Gastroesophageal sphincter (tissue), 3 donors: ENCODE data around the gene SPEG.

ENCODE experiments used
- POLR2A ChIP-seq, 2 donors: fragments of 450-650 bp; IDR thresholded peaks; one replicate each; pipeline ENCODE4 v1.6.1; 2017; ENCODE audit warnings: antibody characterized with exemption in 2 of 2, mild to moderate bottlenecking in 2 of 2, moderate library complexity in 1 of 2
- TF ChIP-seq, protein P1 (sequence below), 4 experiments: fragments of 200-600 bp in 2 of 4; fragments of 450-650 bp in 2 of 4; sonication (generic) in 1 of 4; IDR thresholded peaks; one replicate each; pipeline ENCODE4 v1.5.1; 2017 to 2019; ENCODE audit warnings: antibody characterized with exemption in 4 of 4, mild to moderate bottlenecking in 2 of 4, moderate library complexity in 2 of 4

DNA sequence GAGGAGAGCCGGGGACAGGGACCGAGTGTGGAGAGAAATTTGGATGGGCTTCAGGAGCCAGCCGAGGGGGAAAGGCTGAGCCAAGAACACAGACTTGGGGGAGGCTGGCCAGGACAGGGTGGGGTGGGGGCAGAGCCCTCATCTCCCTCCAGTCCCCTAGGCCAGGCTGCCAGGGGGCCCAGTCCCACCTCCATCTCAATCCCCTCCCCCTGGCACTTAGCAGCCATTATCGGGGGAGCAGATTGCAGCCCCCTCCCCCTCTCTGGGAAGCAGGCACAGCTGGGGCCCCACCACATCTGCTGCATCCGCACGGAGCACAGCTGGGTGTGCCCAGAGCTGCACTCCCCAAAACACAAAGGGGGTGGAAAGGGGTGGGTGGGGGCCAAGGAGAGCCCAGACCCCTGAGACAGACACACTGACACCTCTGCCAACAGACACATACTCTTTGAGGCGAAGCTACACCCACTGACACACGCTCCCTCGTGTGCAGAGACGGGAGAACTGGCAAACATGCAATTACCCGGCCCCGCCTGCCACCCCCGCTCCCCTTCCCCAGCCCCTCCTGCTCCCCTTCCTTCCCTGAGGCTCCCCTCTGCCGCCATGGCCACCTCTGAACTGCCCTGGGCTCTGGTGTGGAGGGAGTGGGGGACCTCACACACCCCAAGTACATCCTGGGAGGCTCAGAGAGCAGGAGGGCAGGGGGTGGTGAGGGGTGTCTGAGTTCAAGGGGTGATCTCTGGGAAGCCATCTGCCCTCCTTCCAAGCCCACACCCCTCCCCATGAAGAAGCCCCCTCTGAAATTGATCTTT, 74.5 kb downstream of the SPEG start:
- no peak for TF ChIP-seq POLR2A (IDR thresholded peaks at IDR 0.05)
- TF ChIP-seq, protein P1, sequence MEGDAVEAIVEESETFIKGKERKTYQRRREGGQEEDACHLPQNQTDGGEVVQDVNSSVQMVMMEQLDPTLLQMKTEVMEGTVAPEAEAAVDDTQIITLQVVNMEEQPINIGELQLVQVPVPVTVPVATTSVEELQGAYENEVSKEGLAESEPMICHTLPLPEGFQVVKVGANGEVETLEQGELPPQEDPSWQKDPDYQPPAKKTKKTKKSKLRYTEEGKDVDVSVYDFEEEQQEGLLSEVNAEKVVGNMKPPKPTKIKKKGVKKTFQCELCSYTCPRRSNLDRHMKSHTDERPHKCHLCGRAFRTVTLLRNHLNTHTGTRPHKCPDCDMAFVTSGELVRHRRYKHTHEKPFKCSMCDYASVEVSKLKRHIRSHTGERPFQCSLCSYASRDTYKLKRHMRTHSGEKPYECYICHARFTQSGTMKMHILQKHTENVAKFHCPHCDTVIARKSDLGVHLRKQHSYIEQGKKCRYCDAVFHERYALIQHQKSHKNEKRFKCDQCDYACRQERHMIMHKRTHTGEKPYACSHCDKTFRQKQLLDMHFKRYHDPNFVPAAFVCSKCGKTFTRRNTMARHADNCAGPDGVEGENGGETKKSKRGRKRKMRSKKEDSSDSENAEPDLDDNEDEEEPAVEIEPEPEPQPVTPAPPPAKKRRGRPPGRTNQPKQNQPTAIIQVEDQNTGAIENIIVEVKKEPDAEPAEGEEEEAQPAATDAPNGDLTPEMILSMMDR (IDR thresholded peaks at IDR 0.05), result no peak
